HG03066 (cell line): ENCODE data around the gene STH.

Source experiments
- ATAC-seq: cut with Tn5 transposase; IDR thresholded peaks from one replicate; pipeline ENCODE4 v1.9.1; 2021; ENCODE audit warnings: low read depth; ENCODE audit not compliant: unreplicated experiment

STH gene

GRCh38 chr17:46023783-46024388, 24.8 kb downstream of the STH start:
- ATAC-seq = no peak

GRCh38 chr17:46024590-46024989, 25.5 kb downstream of the STH start:
- ATAC-seq = no peak

- no peak for ATAC-seq
Measured at GRCh38 chr17:46025060-46025459, 26.0 kb downstream of the STH start.

GRCh38 chr17:46025510-46026165, 26.6 kb downstream of the STH start:
- ATAC-seq = no peak

- ATAC-seq = no peak
Measured at GRCh38 chr17:46026166-46027047, 27.4 kb downstream of the STH start.

GRCh38 chr17:46027048-46027975, 28.3 kb downstream of the STH start:
- ATAC-seq = no peak

- no peak for ATAC-seq
Measured at GRCh38 chr17:46027976-46028325, 28.9 kb downstream of the STH start.

GRCh38 chr17:46028374-46028773, 29.3 kb downstream of the STH start:
- no peak for ATAC-seq

- ATAC-seq = no peak
Measured at GRCh38 chr17:46028981-46029565, 30.0 kb downstream of the STH start.

- no peak for ATAC-seq
Measured at GRCh38 chr17:46029627-46030026, 30.6 kb downstream of the STH start.

GRCh38 chr17:46030752-46031151, 31.7 kb downstream of the STH start:
- no peak for ATAC-seq

GRCh38 chr17:46031440-46031839, 32.4 kb downstream of the STH start:
- no peak for ATAC-seq

- no peak for ATAC-seq
Measured at GRCh38 chr17:46031920-46032319, 32.9 kb downstream of the STH start.

GRCh38 chr17:46032909-46033308, 33.9 kb downstream of the STH start:
- no peak for ATAC-seq

GRCh38 chr17:46033392-46033791, 34.3 kb downstream of the STH start:
- ATAC-seq = no peak

GRCh38 chr17:46035112-46035818, 36.2 kb downstream of the STH start:
- ATAC-seq = no peak

GRCh38 chr17:46036491-46036890, 37.4 kb downstream of the STH start:
- ATAC-seq = no peak

- ATAC-seq = no peak
Measured at GRCh38 chr17:46037722-46038255, 38.7 kb downstream of the STH start.

- no peak for ATAC-seq
Measured at GRCh38 chr17:46038414-46038813, 39.4 kb downstream of the STH start.
